Karpas-422 (cell line): Measurements from ENCODE around the gene RFTN1. TPM values are rescaled to one million over a fixed set of nuclear protein-coding genes. Genes with fewer than 3 reads are reported as not detected.
A peak's percentile ranks its signal among the peaks of the same experiment; 100 is the strongest.

Experiments
- DNase-seq: peaks from one replicate; pipeline ENCODE4 v3.0.0-alpha.2; 2015
- H2AFZ ChIP-seq: fragments of 200-600 bp; sonication (generic); 2 replicates; pipeline ENCODE4 v1.6.1; 2014; ENCODE audit warnings: antibody characterized with exemption, low read length, mixed read lengths
- H3K27ac ChIP-seq: fragments of 200-600 bp; sonication (generic); 2 replicates; pipeline ENCODE4 v1.5.1; 2014; ENCODE audit warnings: mild to moderate bottlenecking, low read length, moderate library complexity
- H3K27me3 ChIP-seq: fragments of 200-600 bp; sonication (generic); 2 replicates; pipeline ENCODE4 v1.6.1; 2014; ENCODE audit warnings: low read length, mixed read lengths
- H3K36me3 ChIP-seq: fragments of 200-600 bp; sonication (generic); 2 replicates; pipeline ENCODE4 v1.6.1; 2014; ENCODE audit warnings: low read length, mixed read lengths; ENCODE audit not compliant: insufficient read depth
- H3K4me1 ChIP-seq: fragments of 200-600 bp; sonication (generic); 2 replicates; pipeline ENCODE4 v1.6.1; 2014; ENCODE audit warnings: mild to moderate bottlenecking, low read length, mixed read lengths
- H3K4me2 ChIP-seq: fragments of 200-600 bp; sonication (generic); 2 replicates; pipeline ENCODE4 v1.6.1; 2014; ENCODE audit warnings: low read length, low read depth, mild to moderate bottlenecking; ENCODE audit not compliant: poor library complexity, severe bottlenecking
- H3K4me3 ChIP-seq: fragments of 200-600 bp; sonication (generic); 2 replicates; pipeline ENCODE4 v1.5.1; 2014; ENCODE audit warnings: mild to moderate bottlenecking, antibody characterized with exemption, low read length, mixed read lengths
- H3K79me2 ChIP-seq: fragments of 200-600 bp; sonication (generic); 2 replicates; pipeline ENCODE4 v1.6.1; 2014; ENCODE audit warnings: mild to moderate bottlenecking, low read length, mixed read lengths
- H3K9ac ChIP-seq: fragments of 200-600 bp; sonication (generic); 2 replicates; pipeline ENCODE4 v1.6.0; 2014; ENCODE audit warnings: low read length
- H3K9me2 ChIP-seq: fragments of 200-600 bp; sonication (generic), shearing (Covaris generic); replicated peaks from 2 replicates; pipeline ENCODE4 v1.6.0; 2014; ENCODE audit warnings: mild to moderate bottlenecking, low read length, moderate library complexity; ENCODE audit not compliant: insufficient read depth
- H3K9me3 ChIP-seq: fragments of 300-700, 200-600 bp; sonication (generic); 2 replicates; pipeline ENCODE4 v1.6.1; 2014; ENCODE audit warnings: low read length, mixed read lengths
- H4K20me1 ChIP-seq: fragments of 200-600 bp; sonication (generic); 2 replicates; pipeline ENCODE4 v1.6.1; 2014; ENCODE audit warnings: mild to moderate bottlenecking, antibody characterized with exemption, low read length, low read depth; ENCODE audit not compliant: insufficient read depth
- total RNA-seq: library from RNA; depleted of rRNA; stranded (reverse); fragments of >200 nt; shearing (Covaris generic); gene quantifications from 2 replicates; pipeline ENCODE4 v1.2.3, GENCODE V29; 2014; ENCODE audit warnings: low replicate concordance

Gene RFTN1
- total RNA-seq, 1 experiment from 2014 or later, result 291 TPM

DNA sequence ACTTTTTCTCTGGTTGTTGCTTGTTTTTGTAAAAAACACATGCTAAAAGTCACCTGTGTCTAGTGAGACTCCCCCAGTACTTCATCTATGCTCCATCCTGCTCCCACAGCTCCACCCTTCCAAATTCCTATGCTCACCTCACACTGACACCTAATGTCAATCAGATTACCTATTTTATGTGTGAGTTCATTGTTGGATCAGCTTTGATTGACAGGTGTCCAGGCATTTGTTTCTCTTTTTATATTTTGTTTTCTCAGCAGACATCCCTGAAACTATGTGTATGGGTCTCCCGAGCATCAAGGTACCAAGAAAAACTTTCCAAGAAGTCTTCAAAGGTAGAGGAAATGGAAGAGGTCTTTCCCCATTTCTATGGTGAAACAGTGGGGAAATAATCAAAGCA, 13.4 kb downstream of the RFTN1 start:
- peaks cover 33% of the 10 kb centered on the region for H4K20me1 ChIP-seq
- no peak for DNase-seq
- H3K4me3 ChIP-seq, result no peak overlapping the region
- H3K27me3 ChIP-seq, result no peaks in the 10 kb centered on the region
- peaks cover 100% of the 10 kb centered on the region for H3K79me2 ChIP-seq
- no peaks in the 10 kb centered on the region for H3K9me3 ChIP-seq
- no peaks in the 10 kb centered on the region for H3K9me2 ChIP-seq
- peak overlapping the region; percentile 74 for H3K4me2 ChIP-seq
- peaks cover 100% of the 10 kb centered on the region for H3K4me1 ChIP-seq
- H2AFZ ChIP-seq, result no peak overlapping the region
- H3K9ac ChIP-seq, result peak overlapping the region; percentile 58
- peak overlapping the region; percentile 99 for H3K27ac ChIP-seq
- H3K36me3 ChIP-seq, result peaks cover 46% of the 10 kb centered on the region

DNA sequence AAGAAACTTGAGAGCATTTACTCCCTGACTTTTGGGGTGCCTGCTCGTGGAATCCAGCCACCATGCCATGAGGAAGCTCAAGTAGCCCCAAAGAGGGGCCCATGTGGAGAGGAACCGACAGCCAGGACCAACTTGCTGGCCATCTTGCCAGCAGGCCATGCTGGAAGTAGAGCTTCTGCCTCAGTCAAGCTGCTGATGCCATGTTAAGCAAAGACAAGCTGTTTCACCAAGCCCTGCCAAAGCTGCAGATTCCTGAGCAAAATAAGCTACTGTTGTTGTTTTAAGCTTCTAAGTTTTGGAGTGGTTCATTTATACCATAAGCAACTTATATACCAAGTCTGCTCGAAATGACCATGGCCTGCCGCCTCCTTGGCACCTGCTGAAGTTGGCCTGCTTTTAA, 14.1 kb downstream of the RFTN1 start:
- H3K27ac ChIP-seq, result peak overlapping the region; percentile 99
- no peak for DNase-seq
- H3K4me3 ChIP-seq, result peak overlapping the region; percentile 28; the same call in 1 of the 2 replicates
- peak overlapping the region; percentile 58 for H3K9ac ChIP-seq
- peaks cover 29% of the 10 kb centered on the region; the same call in 1 of the 2 replicates for H4K20me1 ChIP-seq
- H2AFZ ChIP-seq, result no peak overlapping the region
- peaks cover 100% of the 10 kb centered on the region for H3K4me1 ChIP-seq
- peak overlapping the region; percentile 74 for H3K4me2 ChIP-seq
- H3K9me3 ChIP-seq, result no peaks in the 10 kb centered on the region
- H3K27me3 ChIP-seq, result no peaks in the 10 kb centered on the region
- H3K79me2 ChIP-seq, result peaks cover 100% of the 10 kb centered on the region
- H3K36me3 ChIP-seq, result peaks cover 44% of the 10 kb centered on the region
- no peaks in the 10 kb centered on the region for H3K9me2 ChIP-seq

DNA sequence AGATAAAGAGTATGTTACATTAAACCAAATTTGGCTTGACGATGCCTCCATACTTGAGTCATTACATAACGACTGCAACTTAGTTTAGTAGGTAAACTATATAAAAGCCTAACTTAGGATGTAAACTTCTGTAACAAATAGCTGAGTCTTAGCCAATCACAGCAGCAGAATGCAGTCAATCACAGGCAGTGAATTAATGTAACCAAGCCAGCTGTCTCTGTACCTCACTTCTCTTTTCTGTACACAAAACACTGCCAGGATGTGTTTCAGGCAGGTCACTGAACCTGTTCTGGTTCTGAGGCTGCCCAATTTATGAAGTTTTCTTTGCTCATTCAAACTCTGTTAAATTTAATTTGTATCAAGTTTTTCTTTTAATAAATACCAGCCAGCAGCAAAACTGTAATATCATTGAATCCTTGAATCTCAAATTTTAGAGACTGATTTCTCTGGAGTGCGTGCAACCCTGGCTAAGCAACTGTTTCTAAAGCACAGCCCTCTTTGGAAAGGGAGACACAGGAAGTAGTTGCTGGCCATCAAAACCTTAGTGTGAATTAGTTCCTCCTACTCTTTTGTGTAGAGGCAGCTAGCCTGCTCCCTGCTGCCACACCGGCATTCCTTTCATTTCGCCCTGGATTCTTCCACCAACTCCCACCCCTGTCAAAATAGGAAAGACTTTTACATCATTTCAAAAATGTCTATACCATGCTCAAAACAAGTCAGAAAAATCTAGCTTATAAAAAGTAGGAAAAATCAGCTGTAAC, 15.2 kb downstream of the RFTN1 start:
- Histone ChIP-seq H3K9me2 (no peaks in the 10 kb centered on the region), H3K9me3 (no peaks in the 10 kb centered on the region), H3K4me2 (peak overlapping the region; percentile 74), H3K27me3 (no peaks in the 10 kb centered on the region), H3K79me2 (peaks cover 100% of the 10 kb centered on the region), H3K4me1 (peaks cover 98% of the 10 kb centered on the region), H3K4me3 (peak overlapping the region; percentile 46), H3K36me3 (peaks cover 53% of the 10 kb centered on the region), H2AFZ (no peak overlapping the region), H3K27ac (peak overlapping the region; percentile 99), H3K9ac (peak overlapping the region; percentile 58), H4K20me1 (peaks cover 29% of the 10 kb centered on the region; the same call in 1 of the 2 replicates)
- peak; percentile 65 for DNase-seq

DNA sequence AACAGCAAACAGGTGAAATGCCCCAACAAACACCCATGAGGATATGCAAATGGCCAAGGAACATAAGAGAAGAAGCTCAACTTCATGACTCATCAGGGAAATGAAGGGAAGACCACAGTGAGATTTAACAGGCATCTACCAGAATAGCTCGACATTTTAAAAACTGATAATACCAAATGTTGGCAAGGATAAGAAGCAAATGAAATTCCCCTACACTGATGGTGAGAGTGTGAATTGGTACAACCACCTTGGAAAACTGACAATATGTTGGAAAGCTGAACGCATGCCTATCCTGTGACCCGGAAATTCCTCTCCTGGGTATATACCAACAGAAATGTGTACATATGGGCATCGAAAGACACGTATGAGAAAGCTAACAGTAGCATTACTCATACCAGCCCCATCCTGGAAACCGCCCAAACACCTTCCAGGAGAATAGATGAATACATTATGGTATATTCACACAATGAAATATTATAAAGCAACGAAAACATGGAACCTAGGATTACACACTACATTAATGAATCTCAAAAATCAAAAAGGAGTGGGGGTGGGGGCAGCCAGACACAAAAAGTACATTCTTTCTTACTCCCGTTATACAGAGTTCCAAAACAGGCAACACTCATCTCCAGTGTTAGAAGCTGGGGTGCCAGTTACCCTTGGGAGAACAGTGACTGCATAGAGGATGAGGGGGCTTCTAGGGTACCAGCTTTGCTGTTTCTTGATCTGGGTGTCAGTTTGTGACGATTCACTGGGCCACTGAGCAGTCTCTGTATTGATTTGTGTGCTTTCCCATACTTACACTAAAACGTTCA, 16.9 kb downstream of the RFTN1 start:
- H3K9ac ChIP-seq, result peak overlapping the region; percentile 58
- peak overlapping the region; percentile 74 for H3K4me2 ChIP-seq
- H3K36me3 ChIP-seq, result peaks cover 57% of the 10 kb centered on the region
- H3K9me2 ChIP-seq, result no peaks in the 10 kb centered on the region
- H3K4me1 ChIP-seq, result peaks cover 94% of the 10 kb centered on the region
- peaks cover 23% of the 10 kb centered on the region; the same call in 1 of the 2 replicates for H4K20me1 ChIP-seq
- no peaks in the 10 kb centered on the region for H3K9me3 ChIP-seq
- H3K27ac ChIP-seq, result peak overlapping the region; percentile 99
- H3K79me2 ChIP-seq, result peaks cover 97% of the 10 kb centered on the region
- peak; percentile 72 for DNase-seq
- peak overlapping the region; percentile 46 for H3K4me3 ChIP-seq
- H2AFZ ChIP-seq, result no peak overlapping the region
- no peaks in the 10 kb centered on the region for H3K27me3 ChIP-seq

DNA sequence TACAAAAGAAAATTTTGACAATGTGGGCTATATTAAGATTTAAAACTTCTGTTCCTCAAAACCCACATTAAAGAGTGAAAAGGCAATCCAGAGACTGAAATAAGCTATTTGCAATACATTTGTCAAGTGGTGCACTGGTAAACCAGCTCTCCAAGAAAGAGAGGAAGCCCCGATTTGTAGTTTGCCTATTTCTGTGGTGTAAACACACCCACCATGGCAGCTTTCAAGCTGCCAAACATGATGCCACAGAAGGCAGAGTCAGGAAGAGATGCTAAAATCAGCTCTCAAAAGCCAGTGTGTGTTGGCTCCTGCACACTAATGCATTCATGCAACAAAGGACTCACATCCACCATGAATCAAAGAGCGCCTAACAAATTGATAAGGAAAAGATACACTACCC, 17.5 kb downstream of the RFTN1 start:
- H3K79me2 ChIP-seq, result peaks cover 97% of the 10 kb centered on the region
- H3K4me3 ChIP-seq, result peak overlapping the region; percentile 46; the same call in 1 of the 2 replicates
- no peaks in the 10 kb centered on the region for H3K9me3 ChIP-seq
- peak overlapping the region; percentile 99 for H3K27ac ChIP-seq
- no peak for DNase-seq
- H2AFZ ChIP-seq, result no peak overlapping the region
- H3K36me3 ChIP-seq, result peaks cover 61% of the 10 kb centered on the region
- H3K4me2 ChIP-seq, result peak overlapping the region; percentile 74
- H4K20me1 ChIP-seq, result peaks cover 23% of the 10 kb centered on the region; the same call in 1 of the 2 replicates
- no peaks in the 10 kb centered on the region for H3K27me3 ChIP-seq
- peaks cover 93% of the 10 kb centered on the region for H3K4me1 ChIP-seq
- H3K9me2 ChIP-seq, result no peaks in the 10 kb centered on the region
- peak overlapping the region; percentile 58 for H3K9ac ChIP-seq

DNA sequence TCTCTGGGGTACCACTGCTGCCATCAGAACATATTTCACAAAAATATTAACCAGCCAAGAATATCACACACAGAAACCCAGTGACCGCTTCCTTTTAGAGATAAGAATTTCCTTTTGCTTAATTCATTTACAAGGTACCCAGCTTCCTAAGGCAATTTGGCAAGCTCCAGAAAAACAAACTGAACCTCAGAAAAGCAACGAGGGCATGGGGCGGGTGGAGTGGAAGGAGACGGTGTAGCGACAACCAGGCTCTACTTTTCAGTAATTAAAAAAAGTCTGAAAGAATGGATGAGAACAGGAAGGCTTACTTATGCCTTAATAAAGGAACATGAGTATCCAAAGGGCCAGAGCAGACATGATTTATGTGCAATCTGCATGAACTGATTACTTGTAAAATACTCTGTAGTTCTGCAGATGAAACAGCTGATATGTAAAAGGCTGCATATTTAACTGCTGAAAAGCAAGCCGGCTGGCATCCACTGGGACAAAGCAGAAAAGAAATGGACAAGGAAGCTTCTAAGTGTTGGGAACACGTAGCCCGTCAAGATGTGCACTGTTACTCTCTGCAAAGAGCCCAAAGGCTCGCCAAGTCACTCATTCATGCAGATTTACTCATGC, 18.6 kb downstream of the RFTN1 start:
- Histone ChIP-seq H3K36me3 (peaks cover 62% of the 10 kb centered on the region), H4K20me1 (peaks cover 18% of the 10 kb centered on the region; the same call in 1 of the 2 replicates), H3K4me1 (peaks cover 93% of the 10 kb centered on the region), H3K27ac (peak overlapping the region; percentile 99), H3K9me2 (no peaks in the 10 kb centered on the region), H3K4me2 (peak overlapping the region; percentile 74), H3K27me3 (no peaks in the 10 kb centered on the region), H3K9ac (peak overlapping the region; percentile 58; the same call in 1 of the 2 replicates), H2AFZ (no peak overlapping the region), H3K4me3 (no peak overlapping the region), H3K79me2 (peaks cover 97% of the 10 kb centered on the region), H3K9me3 (no peaks in the 10 kb centered on the region)
- no peak for DNase-seq

DNA sequence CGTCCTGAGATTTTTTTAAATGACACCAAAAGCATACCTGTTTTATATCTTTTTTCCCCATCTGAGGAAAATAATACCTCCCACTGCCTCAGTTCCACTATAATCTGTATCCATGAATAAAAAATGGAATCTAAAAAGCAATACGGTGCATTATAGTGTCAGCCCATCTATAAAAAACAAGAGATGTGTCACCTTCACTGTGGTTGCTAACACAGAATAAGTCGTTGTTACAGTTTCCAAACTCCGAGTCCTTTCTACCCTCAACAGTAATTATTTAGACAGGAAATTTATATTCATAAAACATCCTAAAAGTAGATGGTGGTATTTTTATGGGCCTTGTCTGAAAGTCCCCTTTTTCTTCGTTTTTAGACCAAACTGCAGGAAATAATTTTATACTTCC, 19.4 kb downstream of the RFTN1 start:
- H3K27me3 ChIP-seq, result no peaks in the 10 kb centered on the region
- peaks cover 97% of the 10 kb centered on the region for H3K79me2 ChIP-seq
- no peak overlapping the region for H2AFZ ChIP-seq
- H4K20me1 ChIP-seq, result peaks cover 17% of the 10 kb centered on the region; the same call in 1 of the 2 replicates
- peaks cover 63% of the 10 kb centered on the region for H3K36me3 ChIP-seq
- peaks cover 90% of the 10 kb centered on the region for H3K4me1 ChIP-seq
- H3K27ac ChIP-seq, result peak overlapping the region; percentile 99
- H3K9me2 ChIP-seq, result no peaks in the 10 kb centered on the region
- H3K9ac ChIP-seq, result no peak overlapping the region
- H3K4me3 ChIP-seq, result no peak overlapping the region
- no peak for DNase-seq
- no peaks in the 10 kb centered on the region for H3K9me3 ChIP-seq
- H3K4me2 ChIP-seq, result no peak overlapping the region
